ENCODE measurements around the gene ZBTB38. TPM values are rescaled to one million over a fixed set of nuclear protein-coding genes. Genes with fewer than 3 reads are reported as not detected.

Gene ZBTB38
- total RNA-seq, 2 experiments from 2014 or later: 21.3 to 22.0 TPM

GRCh38 chr3:141353652-141354495, 14.4 kb upstream of the ZBTB38 start:
- H3K36me3 Mint-ChIP-seq (ENCODE audit: low read depth): peaks cover 2% of the 10 kb centered on the region
- CTCF ChIA-PET: interaction anchor here (0.8 to 2.7 kb wide), 5 partner anchors 9 to 106 kb away, joined by 3 to 9 read pairs (median 5); no protein-coding TSS in a partner anchor
- H3K4me1 Mint-ChIP-seq: no peaks in the 10 kb centered on the region
- H3K27ac Mint-ChIP-seq: no peak overlapping the region
- H3K9me3 Mint-ChIP-seq (ENCODE audit: low read depth): peaks cover 5% of the 10 kb centered on the region
- POLR2A ChIA-PET: no interaction called here
- DNase-seq: no peak
- intact Hi-C loops (cut with DNase I, micrococcal nuclease): loop anchor here in 1 of 2 experiments (10.0 kb wide), 1 partner anchor 291 kb away; no protein-coding TSS in a partner anchor
- peaks cover 6% of the 10 kb centered on the region for H3K27me3 Mint-ChIP-seq
- no peak for ATAC-seq
- no peak overlapping the region for H3K4me3 Mint-ChIP-seq

- H3K4me1 Mint-ChIP-seq: no peaks in the 10 kb centered on the region
- POLR2A ChIA-PET: no interaction called here
- no peaks in the 10 kb centered on the region for H3K36me3 Mint-ChIP-seq (ENCODE audit: low read depth)
- peaks cover 5% of the 10 kb centered on the region for H3K9me3 Mint-ChIP-seq (ENCODE audit: low read depth)
- H3K27ac Mint-ChIP-seq: no peak overlapping the region
- peaks cover 6% of the 10 kb centered on the region for H3K27me3 Mint-ChIP-seq
- CTCF ChIA-PET: interaction anchor here (0.8 to 2.7 kb wide), 4 partner anchors 9 to 103 kb away, joined by 3 to 9 read pairs (median 4); no protein-coding TSS in a partner anchor
- ATAC-seq: no peak
- intact Hi-C loops (cut with DNase I, micrococcal nuclease): loop anchor here in 1 of 2 experiments (10.0 kb wide), 1 partner anchor 290 kb away; no protein-coding TSS in a partner anchor
- DNase-seq: no peak
- H3K4me3 Mint-ChIP-seq: no peak overlapping the region
Observed at GRCh38 chr3:141354517-141354916, 13.8 kb upstream of the ZBTB38 start.

DNA sequence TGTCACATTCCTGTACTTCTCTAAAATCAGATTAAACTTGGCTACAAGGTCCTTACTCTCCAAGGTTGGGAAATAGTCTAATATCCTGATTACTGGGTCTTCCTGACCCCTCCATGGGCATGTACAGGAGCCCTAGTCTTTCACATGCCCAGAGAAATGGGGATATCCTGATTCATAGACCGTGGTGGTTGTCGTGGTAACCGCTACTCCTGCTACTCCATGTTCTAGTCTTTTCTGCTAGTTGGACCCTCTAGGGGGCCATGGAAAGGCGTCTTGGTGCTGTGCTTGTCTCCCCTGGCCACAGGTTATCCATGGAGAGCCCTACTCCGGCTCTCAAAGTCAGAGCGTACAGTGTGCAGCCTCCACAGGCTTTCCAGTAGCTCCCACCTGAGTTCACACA, 13.1 kb upstream of the ZBTB38 start:
- Mint-ChIP-seq H3K4me3 (no peak overlapping the region), H3K27ac (no peak overlapping the region), H3K4me1 (no peaks in the 10 kb centered on the region), H3K27me3 (peaks cover 6% of the 10 kb centered on the region), H3K36me3 (ENCODE audit: low read depth) (no peaks in the 10 kb centered on the region), H3K9me3 (ENCODE audit: low read depth) (peaks cover 2% of the 10 kb centered on the region)
- intact Hi-C loops (cut with DNase I, micrococcal nuclease): loop anchor here in 1 of 2 experiments (10.0 kb wide), 1 partner anchor 290 kb away; no protein-coding TSS in a partner anchor
- ChIA-PET POLR2A (no interaction called here), CTCF (interaction anchor here (2.7 kb wide), 1 partner anchor 102 kb away, joined by 9 read pairs; no protein-coding TSS in a partner anchor)
- no peak for ATAC-seq
- DNase-seq: no peak

DNA sequence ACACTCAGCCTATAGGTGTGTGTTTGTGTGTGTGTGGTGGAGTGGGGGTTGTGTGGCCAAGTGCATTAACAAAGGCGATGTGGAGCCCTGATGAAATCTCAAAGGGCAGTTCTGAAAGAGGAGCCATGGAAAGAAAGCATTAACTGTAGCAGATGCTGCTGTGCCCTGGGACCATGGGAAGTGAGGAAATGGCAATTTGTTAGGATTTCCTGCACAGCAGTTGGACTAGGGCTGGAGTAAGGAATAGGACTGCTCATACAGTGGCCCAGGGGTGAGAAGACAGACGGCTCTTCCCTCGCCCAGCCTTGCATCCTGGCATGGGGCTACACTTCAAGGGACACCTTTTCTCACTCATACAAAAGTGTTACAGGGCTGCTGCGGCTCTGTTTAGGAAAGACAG, 12.3 kb upstream of the ZBTB38 start:
- intact Hi-C loops (cut with DNase I, micrococcal nuclease): loop anchor here in 1 of 2 experiments (10.0 kb wide), 1 partner anchor 289 kb away; no protein-coding TSS in a partner anchor
- Mint-ChIP-seq H3K27me3 (peaks cover 3% of the 10 kb centered on the region), H3K27ac (no peak overlapping the region), H3K9me3 (ENCODE audit: low read depth) (no peaks in the 10 kb centered on the region), H3K4me3 (no peak overlapping the region), H3K36me3 (ENCODE audit: low read depth) (no peaks in the 10 kb centered on the region), H3K4me1 (peaks cover 5% of the 10 kb centered on the region)
- ChIA-PET CTCF (interaction anchor here (2.7 kb wide), 1 partner anchor 101 kb away, joined by 9 read pairs; no protein-coding TSS in a partner anchor), POLR2A (no interaction called here)
- ATAC-seq (no peak), DNase-seq (no peak)

DNA sequence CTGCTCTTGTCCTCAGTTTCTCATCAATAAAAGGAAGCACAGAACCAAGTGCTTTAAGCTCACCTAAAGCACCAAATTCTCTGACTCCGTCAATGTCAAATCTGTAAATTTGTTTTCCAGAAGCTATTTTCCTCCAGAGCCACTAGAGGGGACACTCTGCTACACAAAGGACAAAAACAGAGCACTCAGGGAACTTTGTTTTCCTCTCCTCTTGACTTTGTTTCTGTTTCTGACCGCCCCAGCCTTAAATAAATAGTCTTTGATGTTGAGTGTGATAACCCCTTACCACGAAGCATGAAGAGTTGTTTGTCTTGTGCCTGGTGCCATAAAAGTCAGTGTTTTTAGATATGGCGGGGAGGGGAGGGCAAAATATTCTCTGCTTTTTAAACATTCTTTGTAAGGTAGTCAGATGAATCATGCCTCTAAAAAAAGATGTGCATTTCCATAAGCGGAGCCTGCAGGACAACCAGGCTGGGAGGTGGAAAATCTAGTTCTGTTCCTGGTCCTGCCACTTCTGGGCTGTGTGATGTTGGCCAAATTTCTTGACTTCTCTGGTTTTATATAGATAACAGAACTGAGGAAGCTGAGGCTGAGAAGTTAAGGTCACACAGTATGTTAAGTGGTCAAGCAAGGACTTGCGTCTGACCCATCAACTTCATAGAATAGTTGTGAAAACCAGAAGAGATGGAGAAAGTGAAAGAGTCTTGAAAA, 7.3 kb upstream of the ZBTB38 start:
- Mint-ChIP-seq H3K9me3 (ENCODE audit: low read depth) (no peaks in the 10 kb centered on the region), H3K4me3 (peak overlapping the region; percentile 20), H3K27me3 (no peaks in the 10 kb centered on the region), H3K27ac (peak overlapping the region; percentile 55), H3K36me3 (ENCODE audit: low read depth) (no peaks in the 10 kb centered on the region), H3K4me1 (peaks cover 9% of the 10 kb centered on the region)
- ChIA-PET CTCF (interaction anchor here (0.6 to 4.4 kb wide), 41 partner anchors 9 to 244 kb away, joined by 3 to 96 read pairs (median 4); no protein-coding TSS in a partner anchor), POLR2A (no interaction called here)
- ATAC-seq: peak; percentile 87
- no peak for DNase-seq
- intact Hi-C loops (cut with DNase I, micrococcal nuclease): loop anchor here (1.0 to 2.0 kb wide), 5 partner anchors 48 to 200 kb away; no protein-coding TSS in a partner anchor

DNA sequence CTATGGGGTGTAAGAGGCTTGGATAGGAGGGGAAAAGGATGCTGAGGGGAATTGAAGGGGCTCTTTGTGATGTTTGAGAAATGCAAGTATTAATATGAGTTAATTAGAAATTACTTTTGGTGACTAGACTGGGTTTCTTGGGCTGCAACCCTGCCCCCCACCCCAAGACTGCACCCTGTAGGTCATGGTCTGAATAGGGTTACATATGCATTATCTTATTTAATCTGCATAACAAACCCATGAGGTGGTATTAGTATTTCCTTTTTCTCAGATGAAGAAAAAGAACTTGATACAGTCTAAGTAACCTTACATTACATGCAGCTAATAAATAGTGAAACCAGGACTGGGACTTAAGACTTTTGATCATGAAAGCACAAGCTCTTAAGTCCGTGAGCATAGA, 5.6 kb upstream of the ZBTB38 start:
- H3K27ac Mint-ChIP-seq: no peak overlapping the region
- ATAC-seq (no peak), DNase-seq (no peak)
- no peak overlapping the region for H3K4me3 Mint-ChIP-seq
- ChIA-PET CTCF (interaction anchor here (0.6 to 4.4 kb wide), 8 partner anchors 17 to 208 kb away, joined by 3 to 96 read pairs (median 3); no protein-coding TSS in a partner anchor), POLR2A (no interaction called here)
- H3K4me1 Mint-ChIP-seq: peaks cover 15% of the 10 kb centered on the region
- no peaks in the 10 kb centered on the region for H3K36me3 Mint-ChIP-seq (ENCODE audit: low read depth)
- H3K9me3 Mint-ChIP-seq (ENCODE audit: low read depth): no peaks in the 10 kb centered on the region
- intact Hi-C loops (cut with DNase I, micrococcal nuclease): no loop called here
- H3K27me3 Mint-ChIP-seq: no peaks in the 10 kb centered on the region

DNA sequence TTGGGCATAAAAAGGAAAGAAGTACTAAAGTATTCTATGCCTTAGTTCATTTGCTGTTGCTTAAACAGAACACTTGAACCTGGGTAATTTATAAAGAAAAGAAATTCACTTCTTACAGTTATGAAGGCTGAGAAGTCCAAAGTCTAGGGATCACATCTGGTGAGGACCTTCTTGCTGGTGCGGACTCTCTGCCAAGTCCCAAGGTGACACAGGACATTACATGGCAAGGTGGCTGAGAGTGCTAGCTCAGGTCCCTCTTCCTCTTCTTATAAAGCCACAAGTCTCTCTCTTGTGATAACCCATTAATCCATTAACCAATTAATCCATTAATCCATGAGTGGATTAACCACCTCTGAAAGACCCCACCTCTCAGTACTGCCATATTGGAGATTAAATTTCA, 3.1 kb upstream of the ZBTB38 start:
- POLR2A ChIA-PET: no interaction called here

GRCh38 chr3:141366285-141367037, 1.8 kb upstream of the ZBTB38 start:
- CTCF ChIA-PET: interaction anchor here (0.6 to 2.9 kb wide), 6 partner anchors 55 to 738 kb away, joined by 3 to 16 read pairs (median 4); no protein-coding TSS in a partner anchor
- Mint-ChIP-seq H3K4me1 (peaks cover 13% of the 10 kb centered on the region), H3K27me3 (no peaks in the 10 kb centered on the region), H3K4me3 (no peak overlapping the region), H3K9me3 (ENCODE audit: low read depth) (no peaks in the 10 kb centered on the region), H3K36me3 (ENCODE audit: low read depth) (no peaks in the 10 kb centered on the region), H3K27ac (no peak overlapping the region)
- intact Hi-C loops (cut with DNase I, micrococcal nuclease): no loop called here
- DNase-seq (no peak), ATAC-seq (no peak)
- POLR2A ChIA-PET: no interaction called here

More for the DNA sequence above, 3.1 kb upstream of the ZBTB38 start:
- no peaks in the 10 kb centered on the region for H3K27me3 Mint-ChIP-seq
- CTCF ChIA-PET: interaction anchor here (1.4 kb wide), 1 partner anchor 53 kb away, joined by 4 read pairs; no protein-coding TSS in a partner anchor
- H3K27ac Mint-ChIP-seq: no peak overlapping the region
- ATAC-seq (no peak), DNase-seq (no peak)
- H3K4me1 Mint-ChIP-seq: peaks cover 20% of the 10 kb centered on the region
- H3K9me3 Mint-ChIP-seq (ENCODE audit: low read depth): no peaks in the 10 kb centered on the region
- intact Hi-C loops (cut with DNase I, micrococcal nuclease): no loop called here
- no peak overlapping the region for H3K4me3 Mint-ChIP-seq
- H3K36me3 Mint-ChIP-seq (ENCODE audit: low read depth): no peaks in the 10 kb centered on the region

DNA sequence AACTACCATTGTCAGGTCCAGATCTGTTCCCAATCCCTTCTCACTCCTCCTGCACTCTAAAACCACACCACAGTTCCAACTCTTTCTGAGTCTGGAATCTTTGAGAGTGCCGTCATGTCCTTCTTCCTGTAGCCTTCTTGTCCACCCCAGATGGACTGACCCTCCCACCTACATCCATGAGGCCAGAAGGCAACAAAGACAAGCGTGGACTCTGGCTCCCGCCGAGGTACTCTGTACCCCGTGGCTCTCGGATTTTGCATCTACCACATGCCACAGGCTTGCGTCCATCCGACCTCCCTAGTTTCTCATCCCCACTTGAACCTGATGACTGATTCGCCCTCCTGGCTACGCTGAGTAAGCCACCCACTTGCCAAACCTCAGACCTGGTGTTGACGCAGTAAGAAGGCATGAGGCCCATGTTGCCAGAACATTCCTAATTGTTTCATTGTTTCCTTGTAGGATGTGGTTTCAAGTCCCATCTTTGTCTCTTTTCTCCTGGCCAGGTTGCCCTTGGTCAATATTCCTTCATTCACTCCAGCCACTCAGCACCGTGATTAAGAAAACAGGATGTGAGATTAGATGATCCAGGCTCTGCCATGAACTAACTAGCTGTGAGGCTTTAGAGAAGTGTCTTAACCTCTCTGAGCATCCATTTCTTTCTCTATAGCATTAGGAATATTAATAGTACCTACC, 1.1 kb upstream of the ZBTB38 start:
- no peak for ATAC-seq
- H3K4me1 Mint-ChIP-seq: peaks cover 18% of the 10 kb centered on the region
- H3K4me3 Mint-ChIP-seq: no peak overlapping the region
- CTCF ChIA-PET: interaction anchor here (0.9 to 2.9 kb wide), 6 partner anchors 23 to 88 kb away, joined by 3 to 16 read pairs (median 4); no protein-coding TSS in a partner anchor
- intact Hi-C loops (cut with DNase I, micrococcal nuclease): no loop called here
- H3K27ac Mint-ChIP-seq: no peak overlapping the region
- no peak for DNase-seq
- POLR2A ChIA-PET: no interaction called here
- no peaks in the 10 kb centered on the region for H3K27me3 Mint-ChIP-seq
- H3K36me3 Mint-ChIP-seq (ENCODE audit: low read depth): no peaks in the 10 kb centered on the region
- H3K9me3 Mint-ChIP-seq (ENCODE audit: low read depth): no peaks in the 10 kb centered on the region

DNA sequence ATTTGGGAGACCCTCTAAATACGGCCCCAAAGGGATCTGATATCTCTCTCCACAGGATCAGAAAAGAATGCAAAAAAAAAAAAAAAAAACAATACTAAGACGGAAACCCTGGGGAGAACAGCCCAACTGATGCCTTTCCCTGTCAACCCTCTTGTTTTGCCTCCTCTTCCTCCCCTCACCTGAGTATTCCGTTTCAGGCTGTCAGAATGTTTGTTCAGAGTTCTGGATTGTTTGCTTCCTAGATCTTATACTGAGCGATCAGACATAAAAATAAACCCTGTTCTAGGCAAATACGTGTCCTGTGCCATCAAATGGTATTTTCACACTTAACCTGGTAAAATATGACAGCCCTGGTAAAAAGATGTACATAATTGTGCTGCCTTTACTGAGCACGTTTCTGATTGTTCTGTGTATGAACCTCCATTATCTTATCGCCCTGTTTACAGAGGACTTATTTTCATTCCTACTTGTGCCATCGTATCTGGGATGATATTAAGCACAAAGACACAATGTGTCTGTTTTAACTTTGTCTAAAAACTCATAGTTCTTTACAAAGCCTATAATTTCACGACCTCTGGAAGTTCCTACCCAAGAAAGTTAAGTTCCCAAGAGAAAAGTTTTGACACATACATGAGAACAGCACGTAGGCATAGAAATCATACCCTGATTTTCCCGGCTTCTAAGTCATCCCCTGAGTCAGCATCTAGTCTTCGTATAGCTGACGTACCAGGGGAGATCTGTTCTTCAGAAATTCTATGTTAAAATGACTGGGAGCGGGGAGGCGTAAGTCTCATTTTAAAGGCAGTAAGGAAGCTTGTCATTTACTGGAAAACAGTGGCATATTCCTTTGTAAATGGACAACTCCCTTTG, 856 bp downstream of the ZBTB38 start:
- no peak for DNase-seq
- H3K27ac Mint-ChIP-seq: no peak overlapping the region
- H3K4me3 Mint-ChIP-seq: no peak overlapping the region
- POLR2A ChIA-PET: no interaction called here
- no peaks in the 10 kb centered on the region for H3K9me3 Mint-ChIP-seq (ENCODE audit: low read depth)
- intact Hi-C loops (cut with DNase I, micrococcal nuclease): no loop called here
- no peaks in the 10 kb centered on the region for H3K36me3 Mint-ChIP-seq (ENCODE audit: low read depth)
- H3K27me3 Mint-ChIP-seq: no peaks in the 10 kb centered on the region
- peaks cover 30% of the 10 kb centered on the region for H3K4me1 Mint-ChIP-seq
- no peak for ATAC-seq
- CTCF ChIA-PET: interaction anchor here (0.7 to 5.2 kb wide), 21 partner anchors 8 to 260 kb away, joined by 3 to 30 read pairs (median 3); no protein-coding TSS in a partner anchor

Data from activated CD4-positive, alpha-beta T cell treated with anti-CD3 and anti-CD28 coated beads for 36 hours (primary cell).